Amniotic stem cell (primary cell): Measurements from ENCODE around the gene PHRF1.
"Not testable (repeated sequence)": the region's sequence is repeated elsewhere in the genome, so short reads cannot be mapped to it uniquely, and the experiment has no call there.

Experiments
- DNase-seq: peaks from one replicate; lab custom pipeline; 2025; lab: John Stamatoyannopoulos, UW

PHRF1 gene

GRCh38 chr11:629237-629583 lies 52.9 kb downstream of the PHRF1 start:
- DNase-seq = no peak

GRCh38 chr11:630871-631270 lies 54.6 kb downstream of the PHRF1 start:
- no peak for DNase-seq

GRCh38 chr11:635945-636510 lies 59.8 kb downstream of the PHRF1 start:
- DNase-seq = no peak

GRCh38 chr11:636511-637332 lies 60.5 kb downstream of the PHRF1 start, which contains the start of gene DRD4:
DRD4 (plus strand) TSS chr11:637269; CDS start chr11:637305, 36 bp downstream.
- no peak for DNase-seq

- no peak for DNase-seq
Observed at GRCh38 chr11:637333-637592, 61.0 kb downstream of the PHRF1 start.

GRCh38 chr11:637593-638521 lies 61.6 kb downstream of the PHRF1 start:
- DNase-seq = no peak

- no peak for DNase-seq
Observed at GRCh38 chr11:638631-639331, 62.5 kb downstream of the PHRF1 start.

- no peak for DNase-seq
Observed at GRCh38 chr11:639332-639955, 63.2 kb downstream of the PHRF1 start.

GRCh38 chr11:640021-640706 lies 63.9 kb downstream of the PHRF1 start:
- DNase-seq = no peak

GRCh38 chr11:641806-642370 lies 65.6 kb downstream of the PHRF1 start:
- DNase-seq = no peak

GRCh38 chr11:643366-643765 lies 67.1 kb downstream of the PHRF1 start:
- no peak for DNase-seq

GRCh38 chr11:643849-644738 lies 67.8 kb downstream of the PHRF1 start:
- no peak for DNase-seq

- DNase-seq = no peak
Observed at GRCh38 chr11:645536-645935, 69.3 kb downstream of the PHRF1 start.

GRCh38 chr11:646214-646613 lies 69.9 kb downstream of the PHRF1 start:
- DNase-seq = no peak

- not testable (repeated sequence) for DNase-seq
Observed at GRCh38 chr11:647672-648158, 71.4 kb downstream of the PHRF1 start.

- no peak for DNase-seq
Observed at GRCh38 chr11:650482-650881, 74.2 kb downstream of the PHRF1 start.

- not testable (repeated sequence) for DNase-seq
Observed at GRCh38 chr11:653136-653535, 76.9 kb downstream of the PHRF1 start.

GRCh38 chr11:653837-654236 lies 77.6 kb downstream of the PHRF1 start:
- DNase-seq = no peak

GRCh38 chr11:654444-654843 lies 78.2 kb downstream of the PHRF1 start:
- not testable (repeated sequence) for DNase-seq
